Small intestine (tissue), 7 donors: Measurements from ENCODE around the gene QSER1. TPM values are rescaled to one million over a fixed set of nuclear protein-coding genes. Genes with fewer than 3 reads are reported as not detected.
"Not testable (repeated sequence)": the region's sequence is repeated elsewhere in the genome, so short reads cannot be mapped to it uniquely, and the experiment has no call there.

Experiments used
- DNase-seq, 2 donors: peaks; one replicate each; pipeline versions ENCODE4 v3.0.0 to v3.0.0-alpha.2; 2013
- FAIRE-seq: peaks from 2 replicates; lab custom pipeline; 2012; peaks lifted over from hg19 to GRCh38; lab: Jason Lieb, UNC
- H3K27ac ChIP-seq, 3 donors: one replicate each; pipeline ENCODE4 v1.5.1; 2013; ENCODE audit warnings: low read length in 2 of 3, mild to moderate bottlenecking in 2 of 3, control low read depth in 1 of 3, inconsistent platforms in 1 of 3, low read depth in 1 of 3, moderate library complexity in 1 of 3
- H3K27me3 ChIP-seq, 3 donors: one replicate each; pipeline ENCODE4 v1.6.1; 2013; ENCODE audit warnings: low read length in 3 of 3, inconsistent platforms in 1 of 3; ENCODE audit not compliant: control insufficient read depth in 3 of 3, insufficient read depth in 3 of 3
- H3K36me3 ChIP-seq, 3 donors: one replicate each; pipeline ENCODE4 v1.6.1; 2013; ENCODE audit warnings: low read length in 3 of 3, inconsistent platforms in 1 of 3, low read depth in 1 of 3, mild to moderate bottlenecking in 1 of 3, moderate library complexity in 1 of 3; ENCODE audit not compliant: control insufficient read depth in 3 of 3, insufficient read depth in 2 of 3
- H3K4me1 ChIP-seq, 3 donors: one replicate each; pipeline ENCODE4 v1.6.1; 2013; ENCODE audit warnings: low read length in 2 of 3, inconsistent platforms in 1 of 3, low read depth in 1 of 3, mild to moderate bottlenecking in 1 of 3, moderate library complexity in 1 of 3; ENCODE audit not compliant: control insufficient read depth in 3 of 3, insufficient read depth in 2 of 3
- H3K4me3 ChIP-seq, 3 donors: one replicate each; pipeline ENCODE4 v1.5.1; 2013; ENCODE audit warnings: low read length in 3 of 3, control low read depth in 1 of 3, inconsistent platforms in 1 of 3, low read depth in 1 of 3, mild to moderate bottlenecking in 1 of 3, moderate library complexity in 1 of 3
- H3K9me3 ChIP-seq, 2 donors: one replicate each; pipeline ENCODE4 v1.6.1; 2013; ENCODE audit warnings: low read depth in 1 of 2, low read length in 1 of 2; ENCODE audit not compliant: control insufficient read depth in 2 of 2, insufficient read depth in 1 of 2
- WGBS, 3 donors: extraction: QIAGEN DNeasy Blood & Tissue Kit; methylation state at CpG; one replicate each; pipeline ENCODE4 v1.1.7; 2013; 5-methylcytosine and 5-hydroxymethylcytosine counted together
- polyA plus RNA-seq, 4 donors: library from polyadenylated mRNA; stranded (reverse) in 3 of 4; unstranded in 1 of 4; fragments of 200-250 nt in 3 of 4; fragments of 120-200 nt in 1 of 4; gene quantifications; one replicate each; pipeline versions ENCODE4 v1.2.1 to v1.2.3, GENCODE V29; 2013
- donor health status: healthy with polysubstance abuse.
- donor health status: control.
- donor health status: control.
- donor health status: Bipolar disorder and iron deficiency.
- donor health status: healthy.

Gene QSER1
- polyA plus RNA-seq, 4 donors, result 1.4 to 20.5 (median 3.2) TPM

GRCh38 chr11:32861850-32862577, 30.6 kb upstream of the QSER1 start:
- Histone ChIP-seq H3K4me3 (no peak overlapping the region), H3K36me3 (no peaks in the 10 kb centered on the region), H3K27me3 (peaks cover 0 to under 1% (median 0%) of the 10 kb centered on the region in 3 donors), H3K27ac (no peak overlapping the region), H3K9me3 (no peaks in the 10 kb centered on the region), H3K4me1 (no peaks in the 10 kb centered on the region)
- WGBS, 3 donors, result 77 to 82% (median 78%) methylated on average over 3 of the region's 3 CpGs
- FAIRE-seq (no peak), DNase-seq (no peak)

GRCh38 chr11:32864555-32864954, 28.1 kb upstream of the QSER1 start:
- H3K27ac ChIP-seq, result no peak overlapping the region
- no peak overlapping the region for H3K4me3 ChIP-seq
- H3K4me1 ChIP-seq, result no peaks in the 10 kb centered on the region
- H3K9me3 ChIP-seq, result no peaks in the 10 kb centered on the region
- H3K36me3 ChIP-seq, result no peaks in the 10 kb centered on the region
- H3K27me3 ChIP-seq, result peaks cover 0 to 3% (median 0%) of the 10 kb centered on the region in 3 donors
- FAIRE-seq (no peak), DNase-seq (no peak)

- not testable (repeated sequence) for FAIRE-seq, DNase-seq, H3K36me3 ChIP-seq, H3K27me3 ChIP-seq, H3K27ac ChIP-seq, H3K9me3 ChIP-seq, H3K4me1 ChIP-seq, H3K4me3 ChIP-seq
- WGBS, 3 donors, result 68 to 81% (median 71%) methylated on average over 4 of the region's 4 CpGs
Measured at GRCh38 chr11:32868752-32869151, 23.9 kb upstream of the QSER1 start.

GRCh38 chr11:32870676-32871075, 21.9 kb upstream of the QSER1 start:
- no peak overlapping the region for H3K4me3 ChIP-seq
- no peak for FAIRE-seq

GRCh38 chr11:32874132-32874531, 18.5 kb upstream of the QSER1 start:
- no peak for FAIRE-seq
- H3K27ac ChIP-seq, result no peak overlapping the region
- peaks cover 0 to 3% of the 10 kb centered on the region in 2 donors for H3K9me3 ChIP-seq

More at GRCh38 chr11:32870676-32871075, 21.9 kb upstream of the QSER1 start:
- Histone ChIP-seq H3K4me1 (no peaks in the 10 kb centered on the region), H3K27me3 (peaks cover 0 to 3% (median 0%) of the 10 kb centered on the region in 3 donors), H3K27ac (no peak overlapping the region), H3K9me3 (peaks cover 0 to 3% of the 10 kb centered on the region in 2 donors), H3K36me3 (no peaks in the 10 kb centered on the region)
- WGBS, 3 donors, result 61 to 71% (median 61%) methylated on average over 2 of the region's 2 CpGs
- DNase-seq, result no peak

GRCh38 chr11:32881286-32881685, 11.3 kb upstream of the QSER1 start:
- no peak for DNase-seq
- no peaks in the 10 kb centered on the region for H3K4me1 ChIP-seq
- H3K9me3 ChIP-seq, result no peaks in the 10 kb centered on the region
- H3K27me3 ChIP-seq, result no peaks in the 10 kb centered on the region
- H3K4me3 ChIP-seq, result no peak overlapping the region
- FAIRE-seq, result no peak
- no peak overlapping the region for H3K27ac ChIP-seq
- WGBS, 3 donors, result 62 to 72% (median 71%) methylated on average over 4 of the region's 4 CpGs
- no peaks in the 10 kb centered on the region for H3K36me3 ChIP-seq

More at GRCh38 chr11:32874132-32874531, 18.5 kb upstream of the QSER1 start:
- H3K27me3 ChIP-seq, result no peaks in the 10 kb centered on the region
- no peak overlapping the region for H3K4me3 ChIP-seq
- H3K36me3 ChIP-seq, result no peaks in the 10 kb centered on the region
- no peak for DNase-seq
- H3K4me1 ChIP-seq, result no peaks in the 10 kb centered on the region

- DNase-seq, result no peak
- no peaks in the 10 kb centered on the region for H3K27me3 ChIP-seq
- no peak overlapping the region for H3K4me3 ChIP-seq
- WGBS, 3 donors, result 74 to 82% (median 78%) methylated on average over 3 of the region's 3 CpGs
- peaks cover 0 to 3% of the 10 kb centered on the region in 2 donors for H3K9me3 ChIP-seq
- no peaks in the 10 kb centered on the region for H3K4me1 ChIP-seq
- FAIRE-seq, result no peak
- no peak overlapping the region for H3K27ac ChIP-seq
- no peaks in the 10 kb centered on the region for H3K36me3 ChIP-seq
Measured at GRCh38 chr11:32883421-32883820, 9.2 kb upstream of the QSER1 start.

GRCh38 chr11:32884023-32884422, 8.6 kb upstream of the QSER1 start:
- no peak overlapping the region for H3K4me3 ChIP-seq
- FAIRE-seq (no peak), DNase-seq (no peak)
- H3K4me1 ChIP-seq, result no peaks in the 10 kb centered on the region
- no peaks in the 10 kb centered on the region for H3K27me3 ChIP-seq
- no peak overlapping the region for H3K27ac ChIP-seq
- H3K36me3 ChIP-seq, result no peaks in the 10 kb centered on the region
- peaks cover 0 to 3% of the 10 kb centered on the region in 2 donors for H3K9me3 ChIP-seq
- 75 to 91% (median 77%) methylated on average over 3 of the region's 3 CpGs for whole genome bisulfite sequencing, 3 donors
